GM12878 (cell line): ENCODE data around the gene MAST3. TPM values are rescaled to one million over a fixed set of nuclear protein-coding genes. Genes with fewer than 3 reads are reported as not detected.

ENCODE experiments used
- ATAC-seq: fragments of 200-7000 bp; cut with Tn5 transposase; 3 replicates; pipeline ENCODE4 v1.9.1; 2020; ENCODE audit warnings: mild to moderate bottlenecking, moderate library complexity
- BruUV-seq: library from RNA; stranded (reverse); fragments of 400-500 nt; replicated peaks from 2 replicates; lab custom pipeline; 2021; lab: Mats Ljungman, UMichigan
- CTCF ChIA-PET: fragments of 300-600 bp; sonication (Branson Sonifier 250); formaldehyde crosslinking; extraction: SDS; loops from one replicate; lab custom pipeline; 2021; ENCODE audit warnings: inconsistent platforms; lab: Yijun Ruan, JAX
- POLR2A ChIA-PET: fragments of 350-600 bp; formaldehyde crosslinking; extraction: SDS; loops from one replicate; lab custom pipeline; 2021; ENCODE audit warnings: inconsistent platforms; lab: Charles Lee
- RAD21 ChIA-PET: fragments of 300-600 bp; sonication (Branson Sonifier 250); formaldehyde crosslinking; loops from one replicate; lab custom pipeline; 2023; ENCODE audit warnings: antibody characterized with exemption; ENCODE audit not compliant: unreplicated experiment; lab: Charles Lee
- SMC1A ChIA-PET: fragments of 300-600 bp; sonication (Branson Sonifier 250); formaldehyde crosslinking; loops from one replicate; lab custom pipeline; 2023; ENCODE audit not compliant: unreplicated experiment, uncharacterized antibody; lab: Charles Lee
- DNase-seq: peaks from one replicate; pipeline ENCODE4 v3.0.0-alpha.2; 2011; ENCODE audit warnings: low read depth, low spot score
- FAIRE-seq: peaks from 3 replicates; lab custom pipeline; 2011; peaks lifted over from hg19 to GRCh38; lab: Jason Lieb, UNC
- H2AFZ ChIP-seq: 2 replicates; pipeline ENCODE4 v1.6.0; 2011; ENCODE audit warnings: low read depth, low read length, control low read depth; ENCODE audit not compliant: control insufficient read depth
- H3K27ac ChIP-seq: 2 replicates; pipeline ENCODE4 v1.5.1; 2011; ENCODE audit warnings: control low read depth; ENCODE audit not compliant: control insufficient read depth, insufficient read depth
- H3K27me3 ChIP-seq, 2 experiments: replicated peaks in 1 of 2; 2 replicates each; pipeline versions ENCODE4 v1.6.0 to v1.6.1; 2011; ENCODE audit warnings: low read length in 1 of 2; ENCODE audit not compliant: control insufficient read depth in 2 of 2, insufficient read depth in 2 of 2
- H3K36me3 ChIP-seq, 2 experiments: 2 replicates each; pipeline ENCODE4 v1.5.1; 2011; ENCODE audit warnings: low read length in 1 of 2; ENCODE audit not compliant: control insufficient read depth in 2 of 2, insufficient read depth in 2 of 2
- H3K4me1 ChIP-seq: 2 replicates; pipeline ENCODE4 v1.6.1; 2011; ENCODE audit warnings: mild to moderate bottlenecking, low read length, moderate library complexity, mixed read lengths; ENCODE audit not compliant: control insufficient read depth, insufficient read depth
- H3K4me2 ChIP-seq: 2 replicates; pipeline ENCODE4 v1.6.0; 2011; ENCODE audit warnings: control low read depth; ENCODE audit not compliant: control insufficient read depth, insufficient read depth
- H3K4me3 ChIP-seq: fragments of 200-600 bp; sonication (generic); 2 replicates; pipeline ENCODE4 v1.5.1; 2016
- H3K79me2 ChIP-seq: 2 replicates; pipeline ENCODE4 v1.6.0; 2011; ENCODE audit warnings: low read length; ENCODE audit not compliant: control insufficient read depth, insufficient read depth
- H3K9ac ChIP-seq: 2 replicates; pipeline ENCODE4 v1.8.0; 2011; ENCODE audit warnings: low read length, control low read depth, mixed read lengths; ENCODE audit not compliant: control insufficient read depth, insufficient read depth
- H3K9me3 ChIP-seq: replicated peaks from 3 replicates; pipeline ENCODE4 v1.5.1; 2011; ENCODE audit warnings: mild to moderate bottlenecking, low read length; ENCODE audit not compliant: control insufficient read depth, insufficient read depth
- H4K20me1 ChIP-seq: 2 replicates; pipeline ENCODE4 v1.6.0; 2011; ENCODE audit not compliant: control insufficient read depth, insufficient read depth
- CBX5 ChIP-seq: sonication (generic); IDR thresholded peaks from 2 replicates; pipeline ENCODE4 v1.6.1; 2016; ENCODE audit warnings: low read depth, moderate library complexity, mild to moderate bottlenecking, inconsistent platforms
- CREB1 ChIP-seq: IDR thresholded peaks from 2 replicates; pipeline ENCODE4 v1.6.1; 2012; ENCODE audit warnings: low read depth, mild to moderate bottlenecking, inconsistent platforms
- CUX1 ChIP-seq: IDR thresholded peaks from 2 replicates; pipeline ENCODE4 v1.6.1; 2012; ENCODE audit warnings: improper control_type of control experiment, low read depth, low read length; ENCODE audit not compliant: insufficient replicate concordance
- EED ChIP-seq: sonication (generic); IDR thresholded peaks from 2 replicates; pipeline ENCODE4 v1.6.1; 2016; ENCODE audit warnings: antibody characterized with exemption, low read depth
- HDAC6 ChIP-seq: fragments of 200-600 bp; sonication (generic); IDR thresholded peaks from one replicate; pipeline ENCODE4 v1.8.0; 2017; ENCODE audit warnings: antibody characterized with exemption; ENCODE audit not compliant: unreplicated experiment
- IRF4 ChIP-seq: IDR thresholded peaks from 2 replicates; pipeline ENCODE4 v1.6.1; 2011; ENCODE audit warnings: low read depth, low read length
- MYC ChIP-seq: IDR thresholded peaks from 2 replicates; pipeline ENCODE4 v1.6.1; 2011; ENCODE audit warnings: mild to moderate bottlenecking, low read length, moderate library complexity, inconsistent platforms; ENCODE audit not compliant: insufficient read depth, insufficient replicate concordance, insufficient read length, severe bottlenecking
- NR2C2 ChIP-seq: IDR thresholded peaks from 2 replicates; pipeline ENCODE4 v1.6.1; 2011; ENCODE audit warnings: borderline replicate concordance, low read depth; ENCODE audit not compliant: control insufficient read depth, insufficient read length
- POLR2A ChIP-seq: IDR thresholded peaks from 2 replicates; pipeline ENCODE4 v1.6.1; 2011; ENCODE audit warnings: low read depth, mild to moderate bottlenecking, low read length
- RAD51 ChIP-seq: fragments of 450-650 bp; IDR thresholded peaks from 2 replicates; pipeline ENCODE4 v1.6.1; 2016; ENCODE audit warnings: moderate library complexity, mild to moderate bottlenecking, inconsistent platforms
- RELB ChIP-seq: fragments of 450-650 bp; IDR thresholded peaks from 2 replicates; pipeline ENCODE4 v1.6.1; 2017; ENCODE audit warnings: low read depth, mild to moderate bottlenecking, moderate library complexity
- SIN3A ChIP-seq: IDR thresholded peaks from 2 replicates; pipeline ENCODE4 v1.6.1; 2012; ENCODE audit warnings: low read depth, low read length, improper control_type of control experiment
- SREBF1 ChIP-seq: IDR thresholded peaks from 2 replicates; pipeline ENCODE4 v1.6.1; 2012; ENCODE audit warnings: mild to moderate bottlenecking, low read length
- SRF ChIP-seq, 2 experiments: IDR thresholded peaks; 2 replicates each; pipeline ENCODE4 v1.6.1; 2011; ENCODE audit warnings: low read depth in 2 of 2, low read length in 2 of 2, mild to moderate bottlenecking in 1 of 2, moderate library complexity in 1 of 2
- TBL1XR1 ChIP-seq: IDR thresholded peaks from 2 replicates; pipeline ENCODE4 v1.6.1; 2012; ENCODE audit warnings: low read depth, low read length, improper control_type of control experiment
- WRNIP1 ChIP-seq: IDR thresholded peaks from 2 replicates; pipeline ENCODE4 v1.6.1; 2011; ENCODE audit warnings: low read depth, low read length, improper control_type of control experiment, borderline replicate concordance
- ZNF217 ChIP-seq: fragments of 450-650 bp; IDR thresholded peaks from 2 replicates; pipeline ENCODE4 v1.6.1; 2017; ENCODE audit warnings: antibody characterized with exemption, mild to moderate bottlenecking
- WGBS: methylation state at CpG from one replicate; pipeline ENCODE4 v1.1.6; 2016; ENCODE audit warnings: low lambda C conversion rate; ENCODE audit not compliant: insufficient replicate concordance, insufficient coverage; ENCODE audit errors: missing lambda C conversion rate; 5-methylcytosine and 5-hydroxymethylcytosine counted together
- in situ Hi-C: fragments of 300-500 bp; cut with MboI; formaldehyde crosslinking; loops from 9 replicates; pipeline ENCODE4 v1.14.3; 2018; ENCODE audit warnings: mixed read lengths
- intact Hi-C: fragments of 100-400 bp; cut with micrococcal nuclease; formaldehyde crosslinking; loops from one replicate; pipeline ENCODE4 v1.14.2; 2022; ENCODE audit not compliant: unreplicated experiment
- polyA plus RNA-seq, 11 experiments: library from polyadenylated mRNA; depleted of rRNA in 4 of 11; unstranded in 6 of 11; stranded (reverse) in 5 of 11; fragments of >200 nt; fragmentation: Nextera tagmentation in 4 of 11; fragmentation: Illumina TruSeq in 1 of 11; extraction: Ambion mirVana in 4 of 11; extraction: Trizol in 1 of 11; gene quantifications; 1 replicate in 1 of 11; 2 replicates in 10 of 11; pipeline versions ENCODE4 v1.2.1 to v1.2.3, GENCODE V29; 2011 to 2016; ENCODE audit warnings: inconsistent platforms in 2 of 11, missing spikeins in 2 of 11, low read depth in 1 of 11
- total RNA-seq, 4 experiments: library from RNA; depleted of rRNA in 3 of 4; stranded (reverse); fragments of >200 nt in 3 of 4; fragmentation: Illumina TruSeq in 1 of 4; extraction: Trizol in 1 of 4; gene quantifications; 2 replicates each; pipeline versions ENCODE4 v1.2.1 to v1.2.3, GENCODE V29; 2013 to 2021

MAST3 gene
- total and polyA plus RNA-seq, 10 of the 15 experiments (the other 5 are each of a cell fraction or from before 2014, with no cell fraction given), result 3.0 to 22.2 (median 7.5) TPM

DNA sequence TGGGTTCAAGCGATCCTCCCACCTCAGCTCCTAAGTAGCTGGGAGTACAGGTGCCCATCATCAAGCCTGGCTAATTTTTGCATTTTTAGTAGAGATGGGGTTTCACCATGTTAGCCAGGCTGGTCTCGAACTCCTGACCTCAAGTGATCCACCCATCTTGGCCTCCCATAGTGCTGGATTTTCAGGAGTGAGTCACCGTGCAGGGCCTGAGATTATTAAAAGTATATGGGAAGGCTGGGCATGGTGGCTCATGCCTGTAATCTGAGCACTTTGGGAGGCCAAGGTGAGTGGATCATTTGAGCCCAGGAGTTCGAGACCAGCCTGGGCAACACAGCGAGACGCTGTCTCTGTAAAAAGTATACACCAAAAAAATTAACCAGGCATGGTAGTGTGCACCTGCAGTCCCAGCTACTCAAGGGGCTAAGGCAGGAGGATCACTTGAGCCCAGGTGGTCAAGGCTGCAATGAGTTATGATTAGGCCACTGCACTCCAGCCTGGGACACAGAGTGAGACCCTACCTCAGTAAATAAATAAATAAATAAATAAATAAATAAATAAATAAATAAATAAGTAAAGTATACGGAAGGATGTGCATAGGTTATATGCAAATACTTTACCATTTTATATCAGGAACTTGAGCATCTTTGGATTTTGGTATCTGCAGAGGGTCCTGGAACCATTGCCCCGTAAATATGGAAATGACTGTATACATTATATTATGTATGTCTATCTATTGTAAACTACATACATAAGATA lies 11.7 kb upstream of the MAST3 start:
- Histone ChIP-seq H3K4me2 (peak overlapping the region; percentile 95), H4K20me1 (no peaks in the 10 kb centered on the region), H3K4me1 (peaks cover 24% of the 10 kb centered on the region), H2AFZ (peak overlapping the region; percentile 84; the same call in 1 of the 2 replicates), H3K27me3 (no peaks in the 10 kb centered on the region), H3K27ac (peak overlapping the region; percentile 97), H3K9ac (peak overlapping the region; percentile 95; the same call in 1 of the 2 replicates), H3K79me2 (peaks cover 9% of the 10 kb centered on the region), H3K36me3 (peaks cover 0 to 3% of the 10 kb centered on the region in 2 experiments; a peak in 2 of 4 replicates), H3K4me3 (peak overlapping the region; percentile 94), H3K9me3 (no peaks in the 10 kb centered on the region)
- in situ Hi-C loops, result no loop called here
- RAD21 ChIA-PET, result interaction anchor here (1.1 to 3.6 kb wide), 3 partner anchors 13 to 66 kb away, joined by 5 to 37 read pairs (median 7); partner anchors contain the start of genes MAST3 and PIK3R2
- 33% methylated on average over 8 of the region's 8 CpGs for WGBS
- DNase-seq (no peak), ATAC-seq (no peak), FAIRE-seq (no peak)
- BruUV-seq, result no TSS peak
- intact Hi-C loops, result no loop called here
- CTCF ChIA-PET, result interaction anchor here (0.6 to 1.4 kb wide), 2 partner anchors 22 to 244 kb away, joined by 4 to 5 read pairs; no protein-coding TSS in a partner anchor
- SMC1A ChIA-PET, result interaction anchor here (1.1 to 5.0 kb wide), 3 partner anchors 13 to 22 kb away, joined by 3 to 30 read pairs (median 5); partner anchors contain the start of gene MAST3
- POLR2A ChIA-PET, result interaction anchor here (1.0 to 1.3 kb wide), 2 partner anchors 13 to 20 kb away, joined by 3 to 5 read pairs; no protein-coding TSS in a partner anchor
- TF ChIP-seq RELB (no peak), TBL1XR1 (no peak), IRF4 (no peak), ZNF217 (no peak), SIN3A (no peak), NR2C2 (no peak), MYC (no peak), SRF (IDR thresholded peaks at IDR 0.05; ENCODE audit: low read depth in 2 of 2, low read length in 2 of 2) (no peak), SREBF1 (no peak), HDAC6 (no peak), CBX5 (no peak), CUX1 (no peak), RAD51 (no peak), WRNIP1 (no peak), POLR2A (no peak), EED (no peak), CREB1 (no peak)
